ENCODE results near the gene FAM9B.
"Not testable (repeated sequence)": the region's sequence is repeated elsewhere in the genome, so short reads cannot be mapped to it uniquely, and the experiment has no call there.

FAM9B gene

GRCh38 chrX:9033989-9034388 lies at the start of gene FAM9B:
Gene FAM9B (minus strand): TSS chrX:9034127. CDS start chrX:9032986, 1,141 bp downstream.
- no peak for DNase-seq (ENCODE audit: low read depth)

- no peak for DNase-seq (ENCODE audit: low read depth)
Measured at GRCh38 chrX:9081271-9081670, 47.3 kb upstream of the FAM9B start.

GRCh38 chrX:9074326-9074725 lies 40.4 kb upstream of the FAM9B start:
- no peak for DNase-seq (ENCODE audit: low read depth)

GRCh38 chrX:9072281-9072680 lies 38.4 kb upstream of the FAM9B start:
- no peak for DNase-seq (ENCODE audit: low read depth)

DNA sequence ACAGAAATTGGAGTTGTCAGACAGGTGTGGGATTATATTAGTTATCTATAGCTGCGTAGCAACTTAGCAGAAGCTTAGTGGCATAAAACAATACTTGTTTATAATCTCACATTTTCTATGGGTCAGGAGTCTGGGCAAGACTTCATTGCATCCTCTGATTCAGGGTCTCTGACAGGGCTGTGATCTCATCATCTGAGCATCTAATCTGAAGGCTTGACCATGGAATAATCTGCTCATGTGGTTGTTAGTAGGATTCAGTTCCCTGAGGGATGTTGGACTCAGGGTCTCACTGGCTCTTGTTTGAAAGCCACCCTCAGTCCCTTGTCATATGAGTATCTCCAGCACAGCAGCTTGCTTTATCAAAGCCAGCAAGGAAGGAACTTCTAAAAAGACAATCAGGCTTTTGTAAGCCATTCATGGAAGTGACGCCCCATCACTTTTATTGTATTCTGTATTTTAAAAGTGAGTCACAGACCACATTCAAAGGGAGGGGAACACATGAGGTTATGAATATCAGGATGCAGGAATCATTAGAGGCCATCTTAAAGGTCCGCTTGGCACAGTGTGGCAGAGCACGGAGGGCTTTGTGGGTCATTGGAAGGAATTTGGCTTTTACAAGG lies 37.2 kb upstream of the FAM9B start:
- DNase-seq (ENCODE audit: low read depth): no peak

DNA sequence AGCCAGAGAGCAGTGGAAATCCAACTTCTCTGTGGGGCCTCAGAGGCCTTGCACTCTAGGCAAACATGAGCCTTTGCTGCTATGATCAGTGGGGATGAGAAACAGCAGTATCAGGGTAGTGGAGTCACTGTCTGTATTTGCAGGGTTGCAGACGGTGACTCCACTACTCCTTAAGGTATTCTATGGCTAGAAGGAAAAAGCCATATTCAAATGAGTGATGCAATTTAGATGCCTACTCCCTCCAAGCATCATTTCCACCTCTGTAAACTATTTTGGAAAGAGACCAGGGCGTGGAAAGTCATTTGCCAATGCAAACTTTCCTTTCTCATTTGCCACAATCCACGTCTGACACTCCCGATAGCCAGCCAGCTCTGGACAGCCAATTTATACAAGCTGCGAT lies 35.6 kb upstream of the FAM9B start:
- no peak for DNase-seq (ENCODE audit: low read depth)

- DNase-seq (ENCODE audit: low read depth): no peak
Measured at GRCh38 chrX:9064694-9065093, 30.8 kb upstream of the FAM9B start.

DNA sequence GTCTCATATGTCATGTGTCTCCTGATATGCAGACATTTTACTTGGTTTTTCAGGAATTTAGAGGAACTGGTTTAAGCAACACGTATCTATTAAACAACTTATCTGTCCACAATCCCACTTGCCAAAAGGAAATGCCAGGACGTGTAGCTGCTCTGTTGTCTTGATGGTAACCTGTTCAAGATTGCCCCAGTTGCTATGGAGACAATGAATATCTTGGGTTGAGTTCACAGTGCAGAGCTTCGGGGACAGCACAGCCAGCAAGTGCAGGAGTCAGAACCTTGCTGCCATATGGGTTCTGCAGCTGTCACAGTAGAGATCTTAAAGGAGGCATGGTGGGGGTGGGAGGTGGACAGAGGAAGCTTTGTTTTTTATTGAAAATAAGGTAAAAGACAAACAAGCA lies 28.7 kb upstream of the FAM9B start:
- no peak for DNase-seq (ENCODE audit: low read depth)

- no peak for DNase-seq (ENCODE audit: low read depth)
Measured at GRCh38 chrX:9055354-9055753, 21.4 kb upstream of the FAM9B start.

DNA sequence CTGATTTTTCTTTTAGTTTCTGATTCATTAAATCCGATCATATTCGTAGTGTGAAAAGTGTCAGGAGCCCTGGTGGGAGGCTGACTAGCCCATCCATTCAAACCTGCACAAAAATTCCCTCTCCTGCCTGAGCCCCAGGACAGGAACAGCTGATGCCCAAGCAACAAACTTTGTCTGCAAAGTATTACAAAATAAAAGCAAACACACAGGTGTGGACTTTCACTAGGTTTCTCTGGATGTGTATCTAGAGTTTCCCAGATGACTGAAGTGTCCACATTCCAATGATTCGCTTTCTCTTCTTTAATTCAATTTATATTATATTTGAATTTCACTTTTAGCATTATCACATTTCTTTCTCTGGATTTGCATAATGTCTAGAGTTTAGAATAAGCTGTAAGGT lies 18.2 kb upstream of the FAM9B start:
- no peak for DNase-seq (ENCODE audit: low read depth)

DNA sequence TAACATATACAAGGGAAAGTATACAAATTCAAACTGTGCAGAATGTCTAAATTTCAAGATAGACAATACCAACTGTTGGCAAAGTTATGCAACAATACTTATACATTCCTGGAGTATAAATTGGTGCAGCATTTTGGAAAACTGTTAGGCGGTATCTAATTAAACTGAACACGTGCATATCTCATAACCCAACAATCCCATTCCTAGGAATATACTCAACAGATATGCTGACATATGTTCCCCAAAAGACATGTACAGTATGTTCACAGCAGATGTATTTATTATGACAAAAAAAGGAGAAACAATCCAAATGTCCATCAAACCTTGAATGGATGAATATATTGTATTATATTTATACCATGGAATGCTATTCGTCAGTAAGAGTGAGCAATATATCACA lies 16.4 kb upstream of the FAM9B start:
- DNase-seq (ENCODE audit: low read depth): no peak

DNA sequence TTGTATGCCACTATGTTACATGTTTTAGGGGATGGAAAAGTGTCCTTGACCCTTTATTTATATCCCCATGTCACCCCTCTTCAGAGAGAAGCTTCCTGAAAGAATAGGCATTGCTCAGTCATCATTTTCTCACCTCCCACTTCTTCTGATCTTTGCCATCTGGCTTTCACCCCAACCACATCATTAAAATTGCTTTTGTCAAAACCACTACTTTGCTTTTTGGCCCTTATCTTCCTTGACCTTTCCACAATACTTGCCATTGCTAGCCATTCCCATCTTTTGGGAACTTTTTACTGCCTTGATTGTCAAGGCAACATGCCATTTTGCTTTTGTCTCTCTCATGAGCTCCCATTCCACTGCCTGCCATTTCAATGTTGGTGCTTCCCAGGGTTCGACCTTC lies 14.9 kb upstream of the FAM9B start:
- no peak for DNase-seq (ENCODE audit: low read depth)

DNA sequence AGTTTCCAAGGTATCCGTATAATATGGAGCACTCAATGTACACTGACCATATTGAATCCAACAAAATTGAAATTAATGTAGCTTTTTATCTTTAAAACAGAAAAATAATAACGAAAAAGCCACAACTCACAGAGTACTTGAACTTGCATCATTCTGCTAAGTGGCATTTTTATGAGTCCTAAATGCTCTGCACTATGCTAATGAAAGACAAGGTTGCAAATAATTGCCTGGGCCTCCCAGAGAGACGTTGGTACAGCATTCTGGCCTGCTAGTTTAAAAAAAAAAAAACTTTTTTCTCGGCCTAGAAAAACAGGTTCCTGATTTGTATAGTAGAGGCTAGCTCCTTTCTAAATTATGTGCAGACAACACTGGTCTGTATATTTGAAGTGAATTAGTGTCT lies 4.3 kb upstream of the FAM9B start:
- no peak for DNase-seq (ENCODE audit: low read depth)

- DNase-seq (ENCODE audit: low read depth): no peak
Measured at GRCh38 chrX:9037296-9037695, 3.4 kb upstream of the FAM9B start.

DNA sequence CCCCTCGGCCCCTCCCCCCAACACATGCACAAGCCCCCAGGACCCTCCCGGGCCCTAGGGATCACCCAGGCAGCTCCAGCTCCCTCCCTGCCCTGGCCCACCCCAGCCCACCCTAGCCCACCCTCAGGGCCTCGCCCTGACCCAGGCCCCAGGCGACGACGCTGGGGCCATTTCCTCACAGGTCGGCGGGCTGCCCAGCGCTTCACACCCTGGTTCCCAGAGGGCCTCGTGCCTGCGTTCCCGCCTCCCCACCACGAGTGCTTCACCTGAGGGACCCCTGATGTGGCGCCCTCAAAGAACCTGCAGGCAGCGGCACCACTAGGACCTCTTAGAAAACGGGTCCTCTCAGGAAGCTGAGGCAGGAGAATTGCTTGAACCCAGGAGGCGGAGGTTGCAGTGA lies 341 bp downstream of the FAM9B start:
- DNase-seq (ENCODE audit: low read depth): no peak

DNA sequence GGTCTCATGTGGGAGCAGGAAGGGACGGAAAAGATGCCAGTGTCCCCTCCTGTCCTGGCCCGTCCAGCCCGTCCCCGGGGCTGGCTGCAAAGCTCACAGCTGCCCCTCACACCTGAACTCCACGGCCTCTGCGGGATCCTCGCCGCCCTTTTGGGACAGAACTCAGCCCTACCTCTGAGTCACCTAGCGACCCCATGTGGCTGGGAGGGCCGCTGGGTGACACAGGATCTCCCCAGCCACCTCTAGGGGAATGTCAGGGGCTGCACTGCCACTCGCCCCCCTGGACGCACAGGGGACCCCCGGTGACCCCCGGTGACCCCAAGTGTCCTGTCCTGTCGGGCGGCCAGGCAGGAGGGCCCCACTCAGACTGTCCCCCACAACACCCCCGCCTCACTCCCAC lies 748 bp downstream of the FAM9B start:
- no peak for DNase-seq (ENCODE audit: low read depth)

DNA sequence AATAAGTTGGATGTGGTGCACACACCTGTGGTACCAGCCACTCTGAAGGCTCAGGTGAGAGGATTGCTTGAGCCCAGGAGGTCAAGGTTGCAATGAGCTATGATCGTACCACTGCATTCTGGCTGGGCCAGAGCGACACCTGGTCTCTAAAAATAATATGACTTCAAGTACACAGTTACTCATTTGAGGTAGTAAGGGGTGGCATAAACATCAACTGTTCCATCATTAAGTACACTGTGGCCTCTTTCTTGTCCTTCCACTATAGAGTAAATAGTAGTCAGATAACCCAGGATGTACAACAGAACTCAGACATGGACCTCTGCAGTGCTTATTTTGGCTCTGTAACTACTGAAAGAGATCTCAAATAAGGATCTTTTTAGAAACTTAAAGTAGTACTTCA lies 10.6 kb downstream of the FAM9B start:
- no peak for DNase-seq (ENCODE audit: low read depth)

GRCh38 chrX:9019151-9019550 lies 14.8 kb downstream of the FAM9B start:
- DNase-seq (ENCODE audit: low read depth): no peak

- DNase-seq (ENCODE audit: low read depth): not testable (repeated sequence)
Measured at GRCh38 chrX:9018332-9018731, 15.6 kb downstream of the FAM9B start.

DNA sequence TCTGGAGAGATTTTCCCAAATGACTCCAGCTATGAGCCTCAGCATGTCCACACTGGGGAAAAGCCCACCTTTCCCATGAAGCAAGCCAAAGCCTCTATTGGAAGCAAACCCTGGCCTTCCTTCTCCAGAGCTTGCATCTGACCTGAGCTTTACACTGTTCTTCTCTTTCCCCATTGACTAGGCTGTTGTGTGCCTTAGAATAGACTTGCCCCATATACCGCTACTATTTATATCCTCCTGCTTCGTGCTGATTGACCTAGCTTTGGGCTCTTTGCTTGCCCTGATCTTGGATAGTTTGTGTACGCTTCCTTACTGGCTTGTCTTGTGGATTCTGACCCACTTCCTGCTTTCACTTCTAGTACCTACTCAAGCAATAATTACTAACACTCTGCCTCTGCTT lies 30.9 kb downstream of the FAM9B start:
- no peak for DNase-seq (ENCODE audit: low read depth)

DNA sequence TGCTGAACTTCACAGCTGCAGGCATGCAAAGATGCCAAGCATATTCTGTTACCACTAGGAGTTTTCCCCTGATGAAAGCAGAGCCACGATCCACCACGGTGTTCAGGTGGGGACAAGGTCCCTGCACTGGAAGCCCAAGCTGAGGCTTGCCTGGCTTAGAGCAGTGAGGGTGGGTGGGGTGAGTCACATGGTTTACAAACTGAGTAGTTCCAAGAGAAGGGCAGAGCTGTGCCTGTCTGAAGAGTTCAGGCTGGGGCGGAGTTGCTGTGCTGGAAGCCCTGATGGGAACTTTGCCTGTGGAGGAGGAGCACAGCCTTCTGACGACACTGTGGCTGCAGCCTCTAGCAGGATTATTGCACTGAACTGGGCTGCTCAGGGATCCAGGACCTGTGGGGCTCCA lies 45.5 kb downstream of the FAM9B start:
- DNase-seq (ENCODE audit: low read depth): no peak

- no peak for DNase-seq (ENCODE audit: low read depth)
Measured at GRCh38 chrX:8987672-8988250, 46.2 kb downstream of the FAM9B start.

DNA sequence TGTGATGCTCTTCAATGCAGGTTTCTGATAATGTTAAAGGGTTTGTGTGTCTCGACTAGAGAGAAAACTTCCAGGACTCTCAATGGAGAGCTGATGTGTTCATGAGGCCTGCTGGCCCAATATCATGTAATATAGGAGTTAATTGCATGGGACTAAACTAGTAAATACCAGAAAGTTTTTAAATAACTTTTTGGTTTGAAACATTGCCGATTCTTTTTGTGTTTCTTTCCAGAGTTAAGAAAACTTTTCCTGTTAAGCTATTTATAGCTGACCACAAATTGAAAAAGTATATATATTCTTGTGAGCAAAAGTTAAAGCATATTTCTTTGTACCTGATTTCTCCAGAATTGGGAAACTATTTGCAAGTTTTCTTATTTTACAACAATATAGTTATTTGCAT lies 49.7 kb downstream of the FAM9B start:
- no peak for DNase-seq (ENCODE audit: low read depth)

- no peak for DNase-seq (ENCODE audit: low read depth)
Measured at GRCh38 chrX:8981723-8982122, 52.2 kb downstream of the FAM9B start.
